GM23248 (cell line): ENCODE results near the gene CDYL. TPM values are rescaled to one million over a fixed set of nuclear protein-coding genes. Genes with fewer than 3 reads are reported as not detected.

Experiments
- DNase-seq: peaks from one replicate; pipeline ENCODE4 v3.0.0-alpha.2; 2015
- H2AFZ ChIP-seq: fragments of 200-600 bp; sonication (generic); 2 replicates; pipeline ENCODE4 v1.6.1; 2016; ENCODE audit warnings: antibody characterized with exemption
- H3F3A ChIP-seq: fragments of 200-600 bp; sonication (generic); 2 replicates; pipeline ENCODE4 v1.6.1; 2016; ENCODE audit warnings: mild to moderate bottlenecking, antibody characterized with exemption, mixed run types; ENCODE audit not compliant: insufficient read depth
- H3K27ac ChIP-seq: fragments of 200-600 bp; sonication (generic); 2 replicates; pipeline ENCODE4 v1.5.1; 2016; ENCODE audit warnings: mild to moderate bottlenecking
- H3K27me3 ChIP-seq: fragments of 200-600 bp; sonication (generic); replicated peaks from 2 replicates; pipeline ENCODE4 v1.6.1; 2016; ENCODE audit warnings: mild to moderate bottlenecking; ENCODE audit not compliant: insufficient read depth
- H3K36me3 ChIP-seq: fragments of 200-600 bp; sonication (generic); 2 replicates; pipeline ENCODE4 v1.6.1; 2016; ENCODE audit warnings: low read depth, mild to moderate bottlenecking
- H3K4me1 ChIP-seq: fragments of 200-600 bp; sonication (generic); 2 replicates; pipeline ENCODE4 v1.6.1; 2016; ENCODE audit warnings: mild to moderate bottlenecking; ENCODE audit not compliant: insufficient read depth
- H3K4me2 ChIP-seq: fragments of 200-600 bp; sonication (generic); one replicate; pipeline ENCODE4 v1.6.1; 2016; ENCODE audit warnings: mild to moderate bottlenecking; ENCODE audit not compliant: unreplicated experiment
- H3K4me3 ChIP-seq: fragments of 200-600 bp; sonication (generic); 2 replicates; pipeline ENCODE4 v1.5.1; 2016; ENCODE audit warnings: mild to moderate bottlenecking
- H3K79me2 ChIP-seq: fragments of 200-600 bp; sonication (generic); 2 replicates; pipeline ENCODE4 v1.6.1; 2016; ENCODE audit warnings: mild to moderate bottlenecking; ENCODE audit not compliant: insufficient read depth
- H3K9ac ChIP-seq: fragments of 200-600 bp; sonication (generic); 2 replicates; pipeline ENCODE4 v1.6.1; 2016; ENCODE audit warnings: mild to moderate bottlenecking
- H3K9me2 ChIP-seq: fragments of 200-600 bp; sonication (generic); 2 replicates; pipeline ENCODE4 v1.6.1; 2016; ENCODE audit warnings: mixed run types, mild to moderate bottlenecking, moderate library complexity; ENCODE audit not compliant: insufficient read depth
- H3K9me3 ChIP-seq: fragments of 200-600 bp; sonication (generic); one replicate; pipeline ENCODE4 v1.6.1; 2017; ENCODE audit warnings: low read depth
- H4K20me1 ChIP-seq: fragments of 200-600 bp; sonication (generic); 2 replicates; pipeline ENCODE4 v1.6.0; 2016; ENCODE audit not compliant: insufficient read depth
- EZH2 ChIP-seq: fragments of 200-600 bp; sonication (generic); IDR thresholded peaks from 2 replicates; pipeline ENCODE4 v1.6.1; 2018; ENCODE audit warnings: antibody characterized with exemption, mild to moderate bottlenecking; ENCODE audit not compliant: insufficient read depth, poor library complexity, severe bottlenecking
- EZH2phosphoT487 ChIP-seq: fragments of 200-600 bp; sonication (generic); IDR thresholded peaks from 2 replicates; pipeline ENCODE4 v1.6.1; 2018; ENCODE audit warnings: antibody characterized with exemption, moderate library complexity, mild to moderate bottlenecking, low read depth; ENCODE audit not compliant: insufficient read depth
- WGBS, 2 experiments: methylation state at CpG; one replicate each; pipeline ENCODE4 v1.1.6; 2015 to 2017; ENCODE audit warnings: low lambda C conversion rate in 2 of 2, low coverage in 1 of 2; ENCODE audit errors: missing lambda C conversion rate in 2 of 2; 5-methylcytosine and 5-hydroxymethylcytosine counted together
- in situ Hi-C: fragments of 300-500 bp; cut with MboI; formaldehyde crosslinking; loops from 2 replicates; pipeline ENCODE4 v1.15.0; 2020
- polyA plus RNA-seq: library from polyadenylated mRNA; unstranded; fragments of >200 nt; fragmentation: Nextera tagmentation; extraction: Ambion mirVana; gene quantifications from 2 replicates; pipeline ENCODE4 v1.2.1, GENCODE V29; 2016
- total RNA-seq: library from RNA; depleted of rRNA; stranded (reverse); fragments of >200 nt; shearing (Covaris generic); gene quantifications from 2 replicates; pipeline ENCODE4 v1.2.3, GENCODE V29; 2014

The CDYL gene
- total and polyA plus RNA-seq, 2 experiments from 2014 or later = 7.9 to 27.9 TPM

DNA sequence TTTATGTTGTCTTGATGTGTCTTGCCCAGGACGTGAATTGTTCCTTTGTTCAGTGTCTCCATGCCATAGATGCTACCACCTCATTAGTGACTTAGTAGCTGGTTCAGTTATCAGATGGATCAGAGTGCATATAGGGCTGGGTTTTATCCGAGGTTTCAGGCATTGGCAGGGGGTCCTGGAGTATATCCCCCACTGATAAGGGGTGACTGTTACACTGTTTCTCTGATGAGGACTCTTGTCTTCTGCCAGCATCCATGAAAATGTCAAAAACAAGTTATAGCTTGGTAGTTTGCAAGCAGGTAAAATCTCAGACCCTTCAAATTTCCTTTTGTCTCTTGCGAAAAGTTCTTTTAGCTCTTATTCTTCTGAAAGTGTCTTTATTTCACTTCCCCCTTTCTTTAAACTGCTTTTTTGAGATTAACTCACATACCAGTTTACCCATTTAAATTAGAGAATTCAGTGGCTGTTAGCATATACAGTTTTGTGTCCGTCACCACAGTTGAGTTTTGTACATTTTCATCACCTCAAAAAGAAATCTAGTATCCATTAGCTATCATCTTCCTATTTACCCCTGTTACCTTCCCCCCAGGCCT, 109.2 kb downstream of the CDYL start:
- WGBS, 2 experiments = 93 to 96% methylated on average over 4 of the region's 4 CpGs
- Histone ChIP-seq H3K4me2 (no peak overlapping the region), H4K20me1 (peaks cover 29% of the 10 kb centered on the region), H3K4me3 (no peak overlapping the region), H3F3A (no peaks in the 10 kb centered on the region), H3K79me2 (peaks cover 100% of the 10 kb centered on the region), H3K27ac (no peak overlapping the region), H3K4me1 (no peaks in the 10 kb centered on the region), H3K9me3 (no peaks in the 10 kb centered on the region), H3K9ac (no peak overlapping the region), H3K36me3 (no peaks in the 10 kb centered on the region), H2AFZ (no peak overlapping the region), H3K27me3 (no peaks in the 10 kb centered on the region), H3K9me2 (no peaks in the 10 kb centered on the region)
- in situ Hi-C loops = no loop called here
- no peak for DNase-seq
- no peak for TF ChIP-seq EZH2
- no peak for TF ChIP-seq EZH2phosphoT487

DNA sequence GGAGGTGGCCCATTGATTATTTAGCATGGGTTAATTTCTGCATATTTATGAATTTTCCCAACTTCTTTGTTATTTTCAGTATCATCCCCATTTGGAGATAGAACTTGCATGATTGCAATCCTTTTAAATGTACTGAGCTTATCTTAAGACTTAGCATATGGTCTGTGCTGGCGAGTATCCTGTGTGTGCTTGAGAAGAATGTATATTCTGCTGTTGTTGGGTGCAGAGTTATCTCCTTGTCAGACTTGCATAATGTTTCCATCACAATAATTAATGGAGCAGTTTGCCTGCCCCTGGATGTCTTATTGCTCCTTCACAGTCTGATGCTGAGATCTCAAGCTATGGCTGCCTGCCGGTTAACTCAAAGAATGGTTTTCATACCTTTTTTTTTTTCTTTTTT, 112.6 kb downstream of the CDYL start:
- Histone ChIP-seq H3K27ac (no peak overlapping the region), H2AFZ (no peak overlapping the region), H3K9me2 (no peaks in the 10 kb centered on the region), H3K4me1 (no peaks in the 10 kb centered on the region), H3K27me3 (no peaks in the 10 kb centered on the region), H3K36me3 (no peaks in the 10 kb centered on the region), H3F3A (no peaks in the 10 kb centered on the region), H3K4me2 (no peak overlapping the region), H3K9me3 (no peaks in the 10 kb centered on the region), H3K4me3 (no peak overlapping the region), H3K79me2 (peaks cover 98% of the 10 kb centered on the region), H3K9ac (no peak overlapping the region), H4K20me1 (peaks cover 16% of the 10 kb centered on the region; the same call in 1 of the 2 replicates)
- 98 to 100% methylated on average over 2 of the region's 2 CpGs for WGBS, 2 experiments
- no peak for DNase-seq
- in situ Hi-C loops = no loop called here
- TF ChIP-seq EZH2 = no peak
- no peak for TF ChIP-seq EZH2phosphoT487

DNA sequence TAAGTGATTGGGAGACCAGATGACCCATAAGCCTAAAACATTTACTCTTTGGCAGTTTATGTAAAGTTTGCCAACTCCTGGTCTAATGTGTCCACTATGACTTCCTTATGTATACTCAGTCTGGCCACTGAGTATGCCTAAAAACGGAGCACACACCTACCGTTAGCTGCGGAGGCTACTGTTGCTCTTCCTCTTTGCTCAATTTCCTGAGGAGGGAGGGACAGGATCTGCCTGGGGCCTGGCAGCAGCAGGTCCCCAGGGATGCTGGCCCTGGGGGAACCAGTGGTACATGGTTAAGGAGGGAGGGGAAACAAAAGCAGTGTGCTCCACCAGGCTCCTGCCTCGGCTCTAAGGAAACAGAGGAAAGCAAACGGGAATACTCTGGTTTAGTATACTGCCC, 113.5 kb downstream of the CDYL start:
- Histone ChIP-seq H4K20me1 (peaks cover 12% of the 10 kb centered on the region; the same call in 1 of the 2 replicates), H3K4me1 (no peaks in the 10 kb centered on the region), H3K27ac (no peak overlapping the region), H3K36me3 (no peaks in the 10 kb centered on the region), H2AFZ (no peak overlapping the region), H3K9me3 (no peaks in the 10 kb centered on the region), H3K9me2 (no peaks in the 10 kb centered on the region), H3K27me3 (no peaks in the 10 kb centered on the region), H3K79me2 (peaks cover 98% of the 10 kb centered on the region), H3F3A (0 out of 2 replicates have a peak, but pooled peaks cover 4% of the 10 kb centered on the region), H3K9ac (no peak overlapping the region), H3K4me2 (no peak overlapping the region), H3K4me3 (no peak overlapping the region)
- WGBS, 2 experiments = 94 to 95% methylated on average over 5 of the region's 5 CpGs
- in situ Hi-C loops = no loop called here
- DNase-seq = no peak
- no peak for TF ChIP-seq EZH2phosphoT487

- Histone ChIP-seq H3K4me3 (no peak overlapping the region), H3K27me3 (no peaks in the 10 kb centered on the region), H3K27ac (no peak overlapping the region), H3K4me2 (no peak overlapping the region), H3K9ac (no peak overlapping the region), H3K9me3 (no peaks in the 10 kb centered on the region), H3F3A (0 out of 2 replicates have a peak, but pooled peaks cover 4% of the 10 kb centered on the region), H4K20me1 (peaks cover 12% of the 10 kb centered on the region; the same call in 1 of the 2 replicates), H2AFZ (no peak overlapping the region), H3K36me3 (no peaks in the 10 kb centered on the region), H3K79me2 (peaks cover 93% of the 10 kb centered on the region), H3K4me1 (no peaks in the 10 kb centered on the region), H3K9me2 (no peaks in the 10 kb centered on the region)
- in situ Hi-C loops = no loop called here
- WGBS, 2 experiments = 97 to 99% methylated on average over 9 of the region's 9 CpGs
- DNase-seq = no peak
- TF ChIP-seq EZH2phosphoT487 (no peak), EZH2 (no peak)
Measured at GRCh38 chr6:4890191-4890590, 114.0 kb downstream of the CDYL start.
